ENCODE results near the gene NME8.

The NME8 gene

DNA sequence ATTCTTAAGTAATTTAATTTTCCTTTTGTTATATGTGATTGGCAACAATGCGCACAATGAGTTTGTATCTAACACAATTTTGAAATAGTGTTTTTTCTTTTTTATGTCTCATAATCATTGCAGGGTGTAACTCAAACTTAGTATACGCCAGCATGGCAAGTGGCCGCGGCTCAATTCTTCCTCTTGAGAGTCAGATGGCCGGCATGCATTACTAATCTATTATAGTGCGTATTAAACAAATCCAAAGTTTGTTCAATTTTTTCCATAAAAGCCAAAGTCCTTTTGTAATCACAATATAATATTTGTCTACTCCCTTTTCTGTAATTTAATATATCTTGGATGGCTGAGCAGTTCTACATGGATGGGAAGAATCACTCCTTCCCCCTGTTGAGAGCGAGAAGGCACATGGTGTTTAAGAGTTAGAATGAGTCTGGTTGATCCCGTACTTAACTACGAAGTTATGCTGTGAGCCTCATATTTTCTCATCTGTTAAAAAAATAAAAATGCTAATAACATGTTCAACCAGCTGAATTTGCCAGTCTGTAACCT is 84.7 kb downstream of the NME8 start:
- no peak for DNase-seq (ENCODE audit: low read depth)

DNA sequence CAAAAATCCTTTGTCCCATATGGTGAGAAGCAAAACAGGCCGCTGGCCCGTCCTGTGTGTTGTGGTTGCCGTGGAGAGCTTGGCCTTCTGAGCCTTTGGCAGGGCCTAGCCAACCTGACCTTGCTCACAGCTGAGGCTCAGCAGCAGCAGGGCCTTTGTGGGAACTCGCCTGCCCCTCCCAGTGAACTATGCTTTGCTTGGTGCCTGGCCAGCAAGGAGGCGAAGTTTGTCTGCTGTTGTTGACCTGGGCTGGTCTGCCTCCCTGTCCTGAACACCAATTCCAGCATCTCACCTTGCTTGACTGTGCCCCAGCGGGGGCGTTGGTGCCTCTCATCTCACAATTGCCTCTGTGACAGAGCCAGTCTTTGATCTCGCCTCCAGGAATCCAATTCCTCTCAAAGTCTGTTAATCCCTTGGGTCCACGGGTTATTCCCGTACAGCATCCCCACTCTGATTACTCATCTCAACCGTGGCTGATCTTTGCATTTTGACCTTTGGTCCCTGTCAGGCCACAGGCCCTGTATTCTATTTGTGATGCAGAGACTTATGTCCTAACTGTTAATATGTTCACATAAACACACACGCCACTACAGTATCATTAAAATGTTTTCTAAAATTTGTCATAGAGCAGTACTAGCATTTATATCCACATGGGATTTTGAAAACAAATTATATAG is 94.7 kb downstream of the NME8 start:
- DNase-seq (ENCODE audit: low read depth) = no peak

DNA sequence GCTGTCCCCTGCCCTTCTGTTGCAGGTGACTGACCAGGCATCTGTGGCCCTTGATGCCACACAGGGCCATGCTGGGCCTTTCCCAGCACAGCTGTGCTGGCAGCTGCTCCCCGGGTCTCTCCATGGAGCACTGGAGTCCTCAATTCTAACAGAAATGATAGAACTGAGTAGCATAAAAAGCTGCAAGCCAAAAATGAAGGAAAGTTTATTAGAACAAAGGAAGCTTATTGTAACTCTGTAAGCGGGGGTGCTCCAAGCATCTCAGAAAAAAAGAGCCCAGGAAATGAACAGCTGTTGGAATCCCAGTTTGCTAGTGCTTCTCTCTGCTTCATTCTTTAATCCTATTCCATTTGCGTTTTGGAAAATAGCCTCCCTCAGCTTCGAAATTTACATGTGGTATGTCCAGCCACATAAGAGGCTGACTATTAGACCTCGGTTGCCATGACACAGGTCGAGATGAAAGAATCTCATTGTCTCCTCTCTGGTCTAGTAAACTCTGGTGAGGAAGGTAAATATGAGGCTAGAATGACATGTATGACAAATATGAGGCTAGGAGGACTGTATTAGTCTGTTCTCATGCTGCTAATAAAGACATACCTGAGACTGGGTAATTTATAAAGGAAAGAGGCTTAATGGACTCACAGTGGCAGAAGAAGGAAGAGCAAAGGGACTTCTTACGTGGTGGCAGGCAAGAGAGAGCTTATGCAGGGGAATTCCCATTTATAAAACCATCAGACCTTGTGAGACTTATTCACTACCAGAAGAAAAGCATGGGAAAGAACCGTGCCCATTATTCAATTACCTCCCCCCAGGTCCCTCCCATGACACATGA is 95.7 kb downstream of the NME8 start:
- no peak for DNase-seq (ENCODE audit: low read depth)

DNA sequence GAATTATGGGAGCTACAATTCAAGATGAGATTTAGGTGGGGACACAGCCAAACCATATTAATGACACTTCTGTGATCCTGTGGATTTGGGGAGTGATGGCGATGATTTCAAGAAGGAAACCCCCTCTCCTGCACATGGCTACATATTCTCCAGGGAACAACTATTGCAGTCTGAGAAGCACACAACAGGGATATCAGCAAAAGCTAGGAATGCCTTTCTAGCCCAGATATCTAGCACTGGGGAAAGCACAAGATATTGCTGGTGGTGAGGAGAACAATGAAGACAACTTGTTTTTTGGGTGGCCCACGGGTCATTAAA is 96.3 kb downstream of the NME8 start:
- DNase-seq (ENCODE audit: low read depth) = no peak

DNA sequence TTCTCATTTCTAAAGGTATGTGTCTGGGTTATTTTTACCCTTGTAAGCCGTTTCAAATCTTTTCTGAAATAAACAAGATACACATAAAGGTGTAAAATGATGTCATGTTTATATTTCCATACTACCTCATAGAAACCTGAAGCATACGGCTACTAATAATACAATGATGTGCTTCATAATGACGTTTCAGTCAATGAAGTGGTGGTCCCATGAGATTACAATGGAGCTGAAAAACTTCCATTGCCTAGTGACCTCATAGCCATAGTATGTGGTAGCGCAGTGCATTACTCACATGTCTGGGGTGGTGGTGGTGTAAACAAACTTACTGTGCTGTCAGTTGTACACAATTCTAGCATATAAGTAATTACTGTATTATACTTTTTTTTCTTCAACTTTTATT is 96.9 kb downstream of the NME8 start:
- no peak for DNase-seq (ENCODE audit: low read depth)

DNA sequence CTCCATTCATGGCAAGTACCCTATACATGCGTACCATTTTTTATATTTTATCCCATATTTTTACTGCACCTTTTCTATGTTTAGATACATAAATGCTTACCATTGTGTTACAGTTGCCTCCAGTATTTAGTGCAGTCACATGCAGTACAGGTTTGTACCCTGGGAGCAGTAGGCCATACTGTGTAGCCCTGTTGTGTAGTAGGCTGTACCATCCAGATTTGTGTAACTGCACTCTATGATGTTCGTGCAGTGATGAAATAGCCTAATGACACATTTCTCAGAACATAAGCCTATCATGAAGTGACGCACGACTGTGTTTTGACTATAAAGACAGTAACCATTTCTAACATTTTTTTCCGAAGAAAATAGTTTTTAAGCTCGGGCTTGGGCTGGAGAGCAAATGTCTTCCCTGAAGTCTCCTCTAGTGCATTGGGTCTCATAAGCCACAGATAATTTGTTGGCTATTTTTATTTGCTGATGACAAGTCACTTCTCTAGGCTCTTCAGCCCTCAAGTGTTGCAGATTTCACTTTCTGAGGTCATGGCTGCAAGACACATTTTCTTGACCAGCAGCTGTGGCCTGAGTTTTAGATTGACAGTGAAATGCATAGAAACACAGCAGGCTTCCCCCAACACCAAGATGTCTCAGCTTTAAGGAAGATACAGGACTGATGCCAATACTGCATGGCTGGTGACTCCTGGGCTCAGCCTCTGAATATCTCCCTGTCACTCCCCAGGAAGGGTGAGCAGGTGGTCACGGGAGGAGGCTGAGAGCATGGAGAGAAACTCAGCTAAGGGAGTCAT is 98.9 kb downstream of the NME8 start:
- no peak for DNase-seq (ENCODE audit: low read depth)

DNA sequence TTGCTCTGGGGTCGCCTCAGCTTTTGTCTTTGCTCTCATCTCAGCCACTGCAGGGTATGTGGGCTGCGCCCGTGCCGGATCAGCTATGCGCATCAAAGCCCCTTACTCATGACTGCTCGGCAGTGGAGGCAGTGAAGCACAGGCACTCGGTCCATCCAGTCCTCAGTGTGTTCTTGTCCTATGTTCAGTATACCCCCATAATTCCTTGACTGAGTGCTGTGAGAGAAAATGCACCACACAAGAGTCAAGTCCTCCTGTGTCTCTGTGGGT is 99.5 kb downstream of the NME8 start:
- no peak for DNase-seq (ENCODE audit: low read depth)

All from stimulated activated CD8-positive, alpha-beta memory T cell treated with anti-CD3 and anti-CD28 coated beads, Interleukin-15, amount 100 ng/mL, for 1 hour (primary cell).